HL-60 (cell line): ENCODE measurements around the gene PIGT.

ENCODE experiments used
- DNase-seq, 2 experiments: peaks; one replicate each; pipeline ENCODE4 v3.0.0-alpha.2; 2010 to 2020; ENCODE audit warnings: low read depth in 1 of 2, low spot score in 1 of 2
- H3K27ac ChIP-seq: fragments of 250-450 bp; sonication (Bioruptor Pico); replicated peaks from 2 replicates; pipeline ENCODE4 v1.5.1; 2020; ENCODE audit warnings: mild to moderate bottlenecking, moderate library complexity
- H3K27me3 ChIP-seq: fragments of 250-450 bp; sonication (Bioruptor Pico); 2 replicates; pipeline ENCODE4 v1.5.1; 2021; ENCODE audit warnings: mild to moderate bottlenecking, moderate library complexity; ENCODE audit not compliant: insufficient read depth, poor library complexity, severe bottlenecking
- H3K4me3 ChIP-seq: replicated peaks from 2 replicates; pipeline ENCODE4 v1.5.1; 2011; ENCODE audit warnings: mild to moderate bottlenecking, control low read depth, low read length; ENCODE audit not compliant: insufficient read depth
- GABPA ChIP-seq: IDR thresholded peaks from 2 replicates; pipeline ENCODE4 v1.6.1; 2012; ENCODE audit warnings: low read depth
- POLR2AphosphoS5 ChIP-seq: IDR thresholded peaks from 2 replicates; pipeline ENCODE4 v1.6.1; 2012; ENCODE audit warnings: low read depth
- SPI1 ChIP-seq: IDR thresholded peaks from 2 replicates; pipeline ENCODE4 v1.6.1; 2012; ENCODE audit warnings: low read depth, mild to moderate bottlenecking, borderline replicate concordance
- TF ChIP-seq, protein P1 (sequence below): IDR thresholded peaks from one replicate; pipeline ENCODE4 v1.5.1; 2011; ENCODE audit warnings: low read length, control low read depth, inconsistent platforms; ENCODE audit not compliant: insufficient read depth
- TF ChIP-seq, protein P2 (sequence below): IDR thresholded peaks from 2 replicates; pipeline ENCODE4 v1.6.1; 2012; ENCODE audit warnings: low read depth; ENCODE audit not compliant: insufficient replicate concordance

The PIGT gene

DNA sequence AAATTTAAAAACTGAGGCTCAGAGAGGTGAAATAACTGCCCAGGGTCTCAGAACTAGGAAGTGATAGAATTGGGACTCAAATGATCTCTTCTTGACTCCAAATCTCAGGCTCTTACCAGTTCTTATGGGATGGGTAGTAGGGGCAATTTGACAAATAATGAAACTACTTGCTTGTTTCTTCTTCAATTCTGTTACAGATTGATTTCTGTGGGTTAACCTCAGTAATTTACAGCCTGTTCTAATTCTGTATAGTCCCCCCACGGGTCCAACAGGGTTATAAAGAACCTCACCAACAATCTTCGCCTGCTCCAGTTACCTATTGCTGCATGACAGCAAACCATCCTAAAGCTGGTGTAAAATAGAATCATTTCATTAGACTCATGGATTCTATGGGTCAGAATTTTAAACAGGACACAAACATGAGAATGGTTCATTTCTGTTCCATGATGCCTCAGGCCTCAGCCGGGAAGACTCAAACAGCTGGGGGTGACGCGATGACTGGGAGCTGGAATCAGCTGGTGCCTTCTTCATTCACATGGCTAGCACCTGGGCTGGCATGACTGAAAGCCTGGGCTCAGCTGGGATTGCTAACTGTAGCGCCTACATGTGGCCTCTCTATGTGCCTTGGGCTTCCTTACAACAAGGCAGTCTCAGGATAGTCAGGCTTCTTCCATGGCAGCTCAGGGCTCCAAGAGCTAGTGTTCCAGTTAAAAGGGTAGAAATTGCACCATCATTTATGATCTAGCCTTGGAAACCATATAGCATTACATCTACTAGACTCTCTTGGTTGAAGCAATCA is 47.0 kb downstream of the PIGT start:
- Histone ChIP-seq H3K4me3 (no peak overlapping the region), H3K27ac (no peak overlapping the region), H3K27me3 (peaks cover 3% of the 10 kb centered on the region)
- TF ChIP-seq POLR2AphosphoS5 (no peak), GABPA (no peak), SPI1 (no peak)
- TF ChIP-seq, protein P1, sequence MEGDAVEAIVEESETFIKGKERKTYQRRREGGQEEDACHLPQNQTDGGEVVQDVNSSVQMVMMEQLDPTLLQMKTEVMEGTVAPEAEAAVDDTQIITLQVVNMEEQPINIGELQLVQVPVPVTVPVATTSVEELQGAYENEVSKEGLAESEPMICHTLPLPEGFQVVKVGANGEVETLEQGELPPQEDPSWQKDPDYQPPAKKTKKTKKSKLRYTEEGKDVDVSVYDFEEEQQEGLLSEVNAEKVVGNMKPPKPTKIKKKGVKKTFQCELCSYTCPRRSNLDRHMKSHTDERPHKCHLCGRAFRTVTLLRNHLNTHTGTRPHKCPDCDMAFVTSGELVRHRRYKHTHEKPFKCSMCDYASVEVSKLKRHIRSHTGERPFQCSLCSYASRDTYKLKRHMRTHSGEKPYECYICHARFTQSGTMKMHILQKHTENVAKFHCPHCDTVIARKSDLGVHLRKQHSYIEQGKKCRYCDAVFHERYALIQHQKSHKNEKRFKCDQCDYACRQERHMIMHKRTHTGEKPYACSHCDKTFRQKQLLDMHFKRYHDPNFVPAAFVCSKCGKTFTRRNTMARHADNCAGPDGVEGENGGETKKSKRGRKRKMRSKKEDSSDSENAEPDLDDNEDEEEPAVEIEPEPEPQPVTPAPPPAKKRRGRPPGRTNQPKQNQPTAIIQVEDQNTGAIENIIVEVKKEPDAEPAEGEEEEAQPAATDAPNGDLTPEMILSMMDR = no peak
- TF ChIP-seq, protein P2, sequence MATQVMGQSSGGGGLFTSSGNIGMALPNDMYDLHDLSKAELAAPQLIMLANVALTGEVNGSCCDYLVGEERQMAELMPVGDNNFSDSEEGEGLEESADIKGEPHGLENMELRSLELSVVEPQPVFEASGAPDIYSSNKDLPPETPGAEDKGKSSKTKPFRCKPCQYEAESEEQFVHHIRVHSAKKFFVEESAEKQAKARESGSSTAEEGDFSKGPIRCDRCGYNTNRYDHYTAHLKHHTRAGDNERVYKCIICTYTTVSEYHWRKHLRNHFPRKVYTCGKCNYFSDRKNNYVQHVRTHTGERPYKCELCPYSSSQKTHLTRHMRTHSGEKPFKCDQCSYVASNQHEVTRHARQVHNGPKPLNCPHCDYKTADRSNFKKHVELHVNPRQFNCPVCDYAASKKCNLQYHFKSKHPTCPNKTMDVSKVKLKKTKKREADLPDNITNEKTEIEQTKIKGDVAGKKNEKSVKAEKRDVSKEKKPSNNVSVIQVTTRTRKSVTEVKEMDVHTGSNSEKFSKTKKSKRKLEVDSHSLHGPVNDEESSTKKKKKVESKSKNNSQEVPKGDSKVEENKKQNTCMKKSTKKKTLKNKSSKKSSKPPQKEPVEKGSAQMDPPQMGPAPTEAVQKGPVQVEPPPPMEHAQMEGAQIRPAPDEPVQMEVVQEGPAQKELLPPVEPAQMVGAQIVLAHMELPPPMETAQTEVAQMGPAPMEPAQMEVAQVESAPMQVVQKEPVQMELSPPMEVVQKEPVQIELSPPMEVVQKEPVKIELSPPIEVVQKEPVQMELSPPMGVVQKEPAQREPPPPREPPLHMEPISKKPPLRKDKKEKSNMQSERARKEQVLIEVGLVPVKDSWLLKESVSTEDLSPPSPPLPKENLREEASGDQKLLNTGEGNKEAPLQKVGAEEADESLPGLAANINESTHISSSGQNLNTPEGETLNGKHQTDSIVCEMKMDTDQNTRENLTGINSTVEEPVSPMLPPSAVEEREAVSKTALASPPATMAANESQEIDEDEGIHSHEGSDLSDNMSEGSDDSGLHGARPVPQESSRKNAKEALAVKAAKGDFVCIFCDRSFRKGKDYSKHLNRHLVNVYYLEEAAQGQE = no peak
- no peak for DNase-seq

DNA sequence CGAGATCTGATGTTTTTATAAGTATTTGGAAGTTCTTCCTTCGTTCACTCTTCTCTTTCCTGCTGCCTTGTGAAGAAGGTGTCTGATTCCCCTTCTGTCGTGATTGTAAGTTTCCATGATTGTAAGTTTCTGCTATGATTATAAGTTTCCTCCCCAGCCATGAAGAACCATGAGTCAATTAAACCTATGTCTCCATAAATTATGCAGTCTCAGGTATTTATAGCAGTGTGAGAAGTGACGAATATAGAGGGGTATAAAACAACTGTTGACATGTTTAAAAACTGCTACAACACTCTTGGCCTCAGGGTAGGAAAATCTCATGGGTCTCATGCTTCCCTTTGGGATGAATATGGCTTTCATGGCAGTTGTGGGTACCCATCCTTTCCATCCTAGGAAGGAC is 47.8 kb downstream of the PIGT start:
- H3K27me3 ChIP-seq = peaks cover 3% of the 10 kb centered on the region
- no peak for DNase-seq

DNA sequence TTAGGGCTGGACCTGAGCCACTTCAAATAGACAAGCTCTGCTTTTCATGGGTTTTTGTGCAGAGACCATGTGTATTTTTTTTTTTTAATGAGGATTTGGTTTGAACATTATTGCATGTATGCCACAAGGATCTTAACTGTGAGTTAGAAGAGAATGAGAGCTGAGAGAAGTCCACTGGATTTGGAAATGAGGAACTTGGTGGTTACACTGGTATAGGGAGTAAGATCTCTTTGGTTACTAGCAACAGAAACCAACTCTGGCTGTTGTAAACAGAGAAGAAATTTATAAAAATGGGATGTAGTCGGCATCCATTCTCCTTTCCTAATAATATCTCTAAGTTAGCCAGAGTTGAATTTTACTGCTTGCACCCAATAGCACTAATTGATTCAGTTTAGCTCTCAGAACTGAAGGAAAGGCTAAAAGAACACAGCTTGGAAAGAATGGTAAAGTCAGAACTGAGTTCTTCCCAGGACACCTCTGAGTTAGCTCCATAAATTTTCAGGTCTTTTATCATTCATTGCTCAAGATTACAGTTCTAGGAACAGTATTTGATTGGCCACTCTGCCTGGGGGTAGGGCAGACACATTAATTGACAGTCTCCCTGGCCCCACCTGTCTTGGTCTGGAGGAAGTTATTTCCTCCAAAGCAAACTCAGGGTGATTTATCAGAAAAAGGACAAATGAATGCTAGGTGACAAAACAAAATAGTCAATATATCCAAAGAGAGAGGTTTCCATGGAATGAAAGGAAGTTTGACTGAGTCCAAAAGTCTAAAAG is 49.7 kb downstream of the PIGT start:
- Histone ChIP-seq H3K27me3 (peaks cover 20% of the 10 kb centered on the region), H3K4me3 (no peak overlapping the region), H3K27ac (no peak overlapping the region)
- TF ChIP-seq, protein P1 = no peak
- TF ChIP-seq POLR2AphosphoS5 = no peak
- TF ChIP-seq, protein P2 = no peak
- TF ChIP-seq SPI1 = peak; percentile 59; the same call in 1 of the 2 replicates
- DNase-seq = peak in 1 of 2 experiments; percentile 26

More for the DNA sequence above, 47.8 kb downstream of the PIGT start:
- H3K4me3 ChIP-seq = no peak overlapping the region
- no peak for TF ChIP-seq GABPA
- TF ChIP-seq, protein P2 = no peak
- no peak overlapping the region for H3K27ac ChIP-seq
